ENCODE data around the gene LONRF2. TPM values are rescaled to one million over a fixed set of nuclear protein-coding genes. Genes with fewer than 3 reads are reported as not detected.

The LONRF2 gene
- total RNA-seq, 1 experiment from 2014 or later = 3.6 TPM

DNA sequence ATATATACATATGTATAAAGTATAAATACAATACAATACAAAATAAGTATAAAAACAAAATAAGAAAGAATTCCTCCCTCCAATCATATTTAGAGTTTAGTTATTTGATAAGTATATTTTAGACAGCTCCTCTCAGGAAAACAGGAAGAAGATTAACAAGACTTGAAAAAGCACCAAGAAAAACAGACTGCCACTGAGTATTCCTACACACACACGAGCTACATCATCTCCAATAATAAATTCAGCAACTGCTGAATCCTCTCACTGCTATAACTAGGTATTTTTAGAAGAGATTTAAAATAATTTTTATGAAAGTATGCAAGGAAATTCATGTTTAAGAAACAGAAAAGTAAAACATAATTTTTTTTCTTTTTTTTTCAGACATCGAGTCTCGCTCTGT is 13.0 kb downstream of the LONRF2 start:
- in situ Hi-C loops (cut with HindIII; ENCODE audit: low pct_unique_long_range_greater_than_20kb, low sequenced_read_pairs) = no loop called here
- DNase-seq (ENCODE audit: low read depth) = no peak

DNA sequence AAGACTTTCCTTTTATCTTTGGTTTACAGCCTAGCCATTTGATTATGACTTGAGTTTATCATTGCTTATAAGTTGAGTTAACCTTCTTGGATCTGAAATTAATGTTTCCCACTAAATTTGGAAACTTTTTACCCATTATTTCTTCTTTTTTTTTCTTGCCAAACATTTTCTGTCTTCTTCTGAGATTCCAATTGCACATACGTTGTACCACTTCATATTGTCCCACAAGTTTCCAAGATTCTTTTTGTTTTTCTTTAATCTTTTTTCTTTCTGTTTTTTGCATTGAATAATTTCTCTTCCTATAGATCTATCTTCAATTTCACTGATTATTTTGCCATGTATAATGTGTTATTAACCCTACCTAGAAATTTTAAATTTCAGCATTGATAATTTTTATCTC is 18.6 kb downstream of the LONRF2 start:
- no peak for DNase-seq (ENCODE audit: low read depth)
- in situ Hi-C loops (cut with HindIII; ENCODE audit: low pct_unique_long_range_greater_than_20kb, low sequenced_read_pairs) = no loop called here

DNA sequence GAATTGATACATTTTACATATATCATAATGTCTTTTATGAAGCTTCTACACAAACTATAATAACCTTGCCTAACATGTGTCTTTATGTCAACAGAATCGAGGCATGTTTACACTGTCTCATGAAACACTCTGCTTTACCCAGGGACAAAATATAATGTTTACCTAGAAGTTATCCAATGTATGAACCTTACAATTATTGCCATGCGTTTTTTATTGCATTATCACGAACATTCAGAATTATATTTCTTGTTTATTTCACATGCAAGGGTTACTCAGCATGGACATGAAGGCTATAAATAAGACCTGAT is 19.8 kb downstream of the LONRF2 start:
- in situ Hi-C loops (cut with HindIII; ENCODE audit: low pct_unique_long_range_greater_than_20kb, low sequenced_read_pairs) = no loop called here
- no peak for DNase-seq (ENCODE audit: low read depth)

DNA sequence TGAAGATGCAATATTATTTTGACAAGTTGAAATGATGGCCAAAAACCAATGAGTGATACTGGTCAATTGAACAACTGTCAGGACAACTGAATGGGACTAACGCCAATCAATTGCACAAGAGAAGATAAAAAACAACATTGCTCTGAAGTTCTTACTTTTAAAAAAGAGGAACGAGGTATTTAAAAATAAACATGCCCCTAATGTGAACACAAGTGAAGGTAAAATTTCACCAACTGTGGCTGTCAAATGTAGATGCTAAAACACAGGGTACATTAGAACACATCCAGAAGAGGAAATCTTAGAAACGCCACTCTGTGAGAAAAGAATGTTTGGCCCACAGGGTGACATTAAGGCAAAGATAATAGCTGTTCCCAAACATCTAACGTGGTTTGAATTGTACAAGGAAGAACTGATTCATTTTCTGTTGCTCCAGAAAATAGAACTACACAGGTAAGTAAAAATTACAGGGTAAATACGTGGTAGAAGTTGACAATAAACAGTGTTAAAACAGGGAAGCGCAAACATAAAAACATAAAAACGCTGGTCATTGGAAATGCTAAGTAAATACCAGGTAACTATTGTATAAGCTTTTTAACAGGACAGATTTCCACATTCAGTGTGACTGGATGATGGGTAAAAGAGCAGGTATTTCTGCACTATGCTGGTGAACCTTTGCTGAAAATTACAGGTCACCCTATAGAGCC is 20.3 kb downstream of the LONRF2 start:
- in situ Hi-C loops (cut with HindIII; ENCODE audit: low pct_unique_long_range_greater_than_20kb, low sequenced_read_pairs) = no loop called here
- DNase-seq (ENCODE audit: low read depth) = no peak

DNA sequence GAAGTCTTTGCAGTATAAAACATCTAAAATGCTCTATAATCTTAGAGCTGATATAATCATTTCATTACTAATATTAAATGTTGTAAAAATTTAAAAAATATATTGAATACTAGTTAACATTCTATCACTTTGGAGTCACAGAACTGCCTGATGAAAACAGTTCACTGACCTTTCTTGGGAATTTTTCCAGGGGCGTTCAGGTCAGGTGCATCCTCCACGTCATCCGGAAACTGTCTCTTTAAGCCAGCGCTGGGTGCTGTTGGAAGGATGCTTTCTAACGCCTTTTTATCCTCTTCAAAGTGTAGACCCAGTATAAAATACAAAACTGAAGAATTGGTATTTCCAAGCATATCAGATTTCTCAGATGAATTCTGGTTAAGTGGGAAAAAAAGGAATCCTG is 22.8 kb downstream of the LONRF2 start:
- no peak for DNase-seq (ENCODE audit: low read depth)
- in situ Hi-C loops (cut with HindIII; ENCODE audit: low pct_unique_long_range_greater_than_20kb, low sequenced_read_pairs) = no loop called here

DNA sequence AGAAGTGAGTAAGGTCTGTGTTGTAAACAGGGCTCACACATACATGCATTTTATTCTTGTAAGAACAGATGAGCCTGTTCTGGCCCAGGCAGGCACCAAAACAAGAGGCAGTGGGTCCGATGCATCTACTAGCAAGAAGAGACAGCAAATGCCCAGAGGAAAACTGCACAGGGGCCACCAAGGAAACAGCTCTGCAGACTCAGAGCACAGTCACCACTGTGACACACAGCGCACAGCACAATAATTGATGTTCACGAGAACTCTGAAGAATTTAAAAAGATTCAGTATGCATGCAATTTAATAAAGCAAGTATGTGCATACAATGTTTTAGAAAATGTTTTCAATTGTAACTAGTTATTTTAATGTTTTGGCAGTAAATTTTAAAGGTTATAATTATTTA is 24.8 kb downstream of the LONRF2 start:
- in situ Hi-C loops (cut with HindIII; ENCODE audit: low pct_unique_long_range_greater_than_20kb, low sequenced_read_pairs) = no loop called here
- no peak for DNase-seq (ENCODE audit: low read depth)

DNA sequence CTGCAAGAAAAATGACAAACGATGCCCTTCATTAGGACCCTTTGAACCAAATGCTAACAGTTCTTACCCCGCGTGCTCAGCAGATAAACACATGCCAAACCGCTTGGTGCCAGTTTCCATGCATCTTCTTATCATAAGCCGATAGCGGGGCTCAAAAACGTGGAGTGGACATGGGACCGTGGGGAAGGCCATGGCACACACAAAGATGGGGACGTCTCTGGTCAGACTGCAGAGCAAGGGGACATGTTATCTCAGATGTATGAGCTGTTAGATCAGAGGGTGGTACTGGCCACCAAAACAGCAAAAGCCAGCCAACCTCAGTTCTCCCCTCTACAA is 28.2 kb downstream of the LONRF2 start:
- no peak for DNase-seq (ENCODE audit: low read depth)
- in situ Hi-C loops (cut with HindIII; ENCODE audit: low pct_unique_long_range_greater_than_20kb, low sequenced_read_pairs) = no loop called here

DNA sequence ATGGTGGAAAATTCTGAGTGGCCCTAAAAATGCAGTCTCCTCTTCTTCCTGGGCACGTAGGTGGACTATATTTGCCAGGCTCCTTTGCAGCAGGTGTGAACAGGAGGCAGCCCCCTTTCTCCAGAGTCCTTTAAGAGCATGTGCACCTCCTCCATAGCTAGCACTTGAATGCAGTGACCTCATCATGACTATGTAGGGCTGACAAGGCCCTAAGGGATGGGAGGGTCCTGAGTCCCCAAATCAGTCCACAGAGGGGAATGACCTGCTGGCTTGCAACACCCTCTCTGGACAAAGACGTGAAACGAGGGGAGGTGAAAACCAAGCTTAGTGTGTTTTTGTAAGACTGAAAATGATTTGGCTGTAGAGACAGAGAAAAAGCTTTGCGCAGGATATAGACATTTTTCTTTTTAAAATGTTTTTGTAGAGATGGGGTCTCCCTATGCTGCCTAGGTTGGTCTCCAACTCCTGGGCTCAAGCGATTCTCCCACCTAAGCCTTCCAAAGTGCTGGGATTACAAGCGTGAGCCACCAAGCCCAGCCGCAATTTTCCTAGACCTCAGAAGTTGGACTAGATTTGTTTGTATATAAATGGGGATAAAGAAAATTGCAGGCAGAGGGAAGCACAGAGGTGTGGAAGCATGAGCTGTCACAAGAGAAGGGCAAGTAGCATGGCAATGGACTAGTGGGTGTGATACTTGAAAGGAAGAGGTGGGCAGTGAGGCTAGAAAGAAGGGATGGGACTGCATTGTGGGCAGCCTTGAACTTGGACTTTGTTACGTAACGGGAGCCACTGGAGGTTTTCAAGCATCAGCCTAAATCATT is 28.8 kb downstream of the LONRF2 start:
- in situ Hi-C loops (cut with HindIII; ENCODE audit: low pct_unique_long_range_greater_than_20kb, low sequenced_read_pairs) = no loop called here
- no peak for DNase-seq (ENCODE audit: low read depth)

DNA sequence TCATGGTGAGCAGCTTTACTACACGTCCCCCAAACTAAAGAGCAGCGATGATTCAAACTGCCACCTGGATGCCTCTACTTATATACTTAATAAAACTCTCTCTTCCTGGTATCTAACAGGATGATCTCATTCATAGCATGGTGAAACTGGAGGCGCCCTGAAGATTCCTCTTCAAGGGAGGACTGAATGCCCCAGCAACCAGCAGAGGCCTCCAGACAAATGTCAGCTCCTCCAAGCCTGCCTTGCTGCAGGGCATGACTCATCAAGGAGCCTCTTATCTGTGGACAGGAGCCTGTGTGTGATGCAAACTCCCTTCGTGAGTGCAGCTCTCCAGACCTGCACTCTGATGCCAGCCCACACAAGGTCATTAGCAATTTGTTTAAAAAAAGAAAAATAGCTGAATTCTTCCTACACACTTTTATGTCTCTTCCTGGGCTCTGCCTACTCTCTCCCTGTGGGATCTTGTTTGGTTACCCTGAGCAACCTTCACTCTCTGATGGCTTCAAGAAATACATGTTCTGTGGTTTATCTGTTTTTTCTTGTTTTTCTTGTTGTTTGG is 30.2 kb downstream of the LONRF2 start:
- DNase-seq (ENCODE audit: low read depth) = peak; percentile 99
- in situ Hi-C loops (cut with HindIII; ENCODE audit: low pct_unique_long_range_greater_than_20kb, low sequenced_read_pairs) = no loop called here

DNA sequence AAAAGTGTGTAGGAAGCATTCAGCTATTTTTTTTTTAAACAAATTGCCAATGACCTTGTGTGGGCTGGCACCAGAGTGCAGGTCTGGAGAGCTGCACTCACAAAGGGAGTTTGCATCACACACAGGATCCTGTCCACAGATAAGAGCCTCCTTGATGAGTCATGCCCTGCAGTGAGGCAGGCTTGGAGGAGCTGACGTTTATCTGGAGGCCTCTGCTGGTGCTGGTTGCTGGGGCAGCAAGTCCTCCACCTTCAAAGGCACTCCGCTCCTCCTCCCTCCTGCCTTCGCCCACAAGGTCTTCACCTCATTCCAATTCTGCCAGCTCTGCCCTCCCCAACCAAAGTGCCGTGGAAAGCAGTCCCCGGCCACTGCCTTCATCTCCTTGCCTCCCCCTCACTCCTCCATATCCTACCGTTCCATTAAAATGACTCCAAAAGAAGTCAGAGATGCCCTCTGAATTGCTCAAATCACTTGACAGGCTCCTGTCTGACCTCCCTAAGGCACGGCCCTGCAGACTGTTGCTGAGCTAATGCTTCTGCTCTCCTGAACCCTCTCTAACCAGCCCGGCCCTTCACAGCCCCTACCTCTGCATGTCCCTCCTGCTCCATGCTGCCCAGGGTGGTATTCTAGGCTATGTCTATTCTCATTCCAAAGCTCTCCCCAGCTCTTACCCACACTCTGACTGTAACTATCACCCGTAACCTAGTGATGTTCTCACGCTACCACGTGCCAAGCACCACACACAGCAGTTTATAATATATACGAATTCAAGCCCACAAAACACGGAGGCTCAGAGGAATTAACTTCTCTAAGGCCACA is 30.9 kb downstream of the LONRF2 start:
- peak; percentile 98 for DNase-seq (ENCODE audit: low read depth)
- in situ Hi-C loops (cut with HindIII; ENCODE audit: low pct_unique_long_range_greater_than_20kb, low sequenced_read_pairs) = no loop called here

DNA sequence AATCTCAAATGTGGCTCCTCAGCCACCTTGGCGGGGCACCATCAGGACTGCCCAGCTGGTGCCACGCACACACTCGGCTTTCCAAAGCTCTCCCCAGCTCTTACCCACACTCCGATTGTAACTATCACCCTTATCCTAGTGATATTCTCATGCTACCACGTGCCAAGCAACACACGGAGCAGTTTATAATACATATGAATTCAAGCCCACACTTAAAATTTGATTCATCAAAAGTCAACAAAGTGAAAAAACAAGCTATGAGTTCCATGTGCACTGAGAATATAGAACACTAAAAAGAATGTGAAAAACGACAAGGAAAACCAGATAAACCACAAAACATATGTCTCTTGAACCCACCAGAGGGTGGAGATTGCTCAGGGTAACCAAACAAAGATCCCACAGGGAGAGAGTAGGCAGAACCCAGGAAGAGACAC is 31.6 kb downstream of the LONRF2 start:
- in situ Hi-C loops (cut with HindIII; ENCODE audit: low pct_unique_long_range_greater_than_20kb, low sequenced_read_pairs) = no loop called here
- DNase-seq (ENCODE audit: low read depth) = no peak

DNA sequence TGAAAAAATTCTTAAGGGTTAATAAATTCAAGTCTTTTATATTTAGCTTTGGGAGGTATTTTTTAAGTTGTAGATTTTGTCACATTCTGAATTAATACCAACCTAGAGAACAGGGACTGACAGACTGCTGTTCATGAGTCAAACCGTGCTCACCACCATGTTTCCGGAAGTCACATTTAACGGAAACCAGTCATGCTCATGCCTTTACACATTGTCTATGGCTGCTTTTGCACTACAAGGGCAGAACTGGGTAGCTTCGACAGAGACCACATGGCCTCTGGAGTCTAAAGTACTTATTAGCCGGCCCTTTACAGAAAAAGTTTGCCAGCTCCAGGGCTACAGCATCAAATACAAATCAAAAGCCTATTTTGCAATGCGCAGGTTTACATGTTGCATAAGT is 33.3 kb downstream of the LONRF2 start:
- in situ Hi-C loops (cut with HindIII; ENCODE audit: low pct_unique_long_range_greater_than_20kb, low sequenced_read_pairs) = no loop called here
- DNase-seq (ENCODE audit: low read depth) = no peak

DNA sequence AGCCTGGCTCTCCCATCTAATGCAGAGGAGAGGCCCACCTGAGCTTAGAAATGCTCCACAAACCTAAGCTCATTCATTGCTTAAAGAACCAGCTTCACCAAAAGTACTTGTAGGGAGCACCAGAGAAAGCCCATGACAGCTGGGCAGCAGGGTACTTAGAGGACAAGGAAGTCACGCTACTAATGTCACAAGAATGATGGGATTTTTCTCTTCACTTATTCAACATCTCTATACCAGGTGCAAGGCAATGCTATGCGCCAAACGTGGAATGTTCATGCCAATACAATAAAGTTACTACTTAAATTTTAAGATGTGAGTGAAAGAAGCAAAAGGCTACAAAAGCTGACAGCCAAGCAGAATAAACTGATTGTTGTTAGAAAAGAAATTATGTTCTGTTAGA is 36.0 kb downstream of the LONRF2 start:
- DNase-seq (ENCODE audit: low read depth) = no peak
- in situ Hi-C loops (cut with HindIII; ENCODE audit: low pct_unique_long_range_greater_than_20kb, low sequenced_read_pairs) = no loop called here

DNA sequence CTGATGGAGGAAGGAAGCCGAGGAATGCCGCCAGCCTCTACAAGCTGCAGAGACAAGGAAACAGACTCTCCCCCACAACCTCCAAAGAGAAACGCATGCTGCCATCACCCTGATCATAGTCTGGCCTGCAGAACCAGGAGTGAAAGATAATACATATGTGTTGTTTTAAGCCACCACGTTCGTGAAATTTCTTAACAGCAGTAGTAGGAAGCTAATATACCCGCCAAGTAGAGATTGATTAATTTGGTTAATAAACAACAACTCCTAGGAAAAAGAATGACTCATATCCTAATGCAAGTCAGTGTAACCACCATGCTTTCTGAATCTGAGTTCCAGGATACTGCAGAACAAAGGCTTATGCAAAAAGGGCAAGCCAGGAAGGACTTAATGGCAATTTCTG is 36.6 kb downstream of the LONRF2 start:
- in situ Hi-C loops (cut with HindIII; ENCODE audit: low pct_unique_long_range_greater_than_20kb, low sequenced_read_pairs) = no loop called here
- DNase-seq (ENCODE audit: low read depth) = peak; percentile 89

DNA sequence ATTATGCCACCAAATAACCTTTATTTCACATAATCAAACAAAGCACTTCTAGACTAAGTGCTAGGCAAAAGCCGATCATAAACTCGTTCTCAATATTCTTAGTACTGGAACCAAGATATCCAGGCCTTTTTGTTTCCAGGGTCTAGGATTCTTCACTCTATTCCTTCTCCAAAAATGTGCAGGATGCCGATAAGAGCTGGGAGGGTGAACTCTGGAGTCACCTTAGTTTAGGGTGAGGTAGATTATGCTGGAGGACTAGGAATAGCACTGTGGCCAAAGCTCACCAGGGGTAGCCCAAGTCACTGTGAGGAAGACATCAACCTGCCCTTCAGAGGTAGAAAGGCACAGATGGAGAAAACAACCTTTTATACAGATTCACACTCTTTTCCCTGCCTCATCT is 37.3 kb downstream of the LONRF2 start:
- DNase-seq (ENCODE audit: low read depth) = no peak
- in situ Hi-C loops (cut with HindIII; ENCODE audit: low pct_unique_long_range_greater_than_20kb, low sequenced_read_pairs) = no loop called here

DNA sequence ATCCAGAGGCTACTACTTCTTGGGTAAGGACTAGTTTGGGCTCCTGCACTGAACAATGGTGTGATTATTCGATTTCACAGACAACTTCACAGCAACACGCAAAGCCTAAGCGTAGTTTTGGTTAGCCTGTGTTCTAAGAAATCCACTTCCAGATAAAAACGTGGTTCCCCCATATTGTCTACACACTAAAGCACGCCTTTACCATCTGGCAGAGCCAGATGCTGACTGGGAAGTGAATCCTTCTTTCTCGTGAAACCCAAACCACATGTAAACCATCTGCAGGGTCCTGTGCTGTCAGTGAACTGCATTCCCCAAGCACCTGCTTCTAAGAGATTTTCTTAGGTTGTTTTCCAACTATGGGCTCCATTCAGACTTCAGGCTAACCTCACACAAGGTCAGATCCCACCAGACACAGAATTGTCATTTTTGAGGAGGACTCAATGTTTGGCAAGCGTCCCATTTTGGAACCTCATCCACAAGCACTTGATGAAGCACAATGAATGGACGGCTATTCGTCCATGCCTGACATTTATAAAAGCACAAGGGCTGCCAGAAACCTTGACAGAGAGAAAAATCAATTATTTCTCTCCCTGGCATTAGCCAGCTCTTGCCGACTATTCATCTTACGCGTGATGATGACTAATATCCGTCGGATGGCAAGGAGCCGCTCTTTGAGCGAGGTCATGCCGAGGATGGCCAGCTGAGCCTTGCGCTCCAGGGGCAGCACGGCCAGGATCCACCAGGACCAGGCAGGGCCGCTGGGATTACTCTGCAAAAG is 38.4 kb downstream of the LONRF2 start:
- DNase-seq (ENCODE audit: low read depth) = peak; percentile 81
- in situ Hi-C loops (cut with HindIII; ENCODE audit: low pct_unique_long_range_greater_than_20kb, low sequenced_read_pairs) = no loop called here

DNA sequence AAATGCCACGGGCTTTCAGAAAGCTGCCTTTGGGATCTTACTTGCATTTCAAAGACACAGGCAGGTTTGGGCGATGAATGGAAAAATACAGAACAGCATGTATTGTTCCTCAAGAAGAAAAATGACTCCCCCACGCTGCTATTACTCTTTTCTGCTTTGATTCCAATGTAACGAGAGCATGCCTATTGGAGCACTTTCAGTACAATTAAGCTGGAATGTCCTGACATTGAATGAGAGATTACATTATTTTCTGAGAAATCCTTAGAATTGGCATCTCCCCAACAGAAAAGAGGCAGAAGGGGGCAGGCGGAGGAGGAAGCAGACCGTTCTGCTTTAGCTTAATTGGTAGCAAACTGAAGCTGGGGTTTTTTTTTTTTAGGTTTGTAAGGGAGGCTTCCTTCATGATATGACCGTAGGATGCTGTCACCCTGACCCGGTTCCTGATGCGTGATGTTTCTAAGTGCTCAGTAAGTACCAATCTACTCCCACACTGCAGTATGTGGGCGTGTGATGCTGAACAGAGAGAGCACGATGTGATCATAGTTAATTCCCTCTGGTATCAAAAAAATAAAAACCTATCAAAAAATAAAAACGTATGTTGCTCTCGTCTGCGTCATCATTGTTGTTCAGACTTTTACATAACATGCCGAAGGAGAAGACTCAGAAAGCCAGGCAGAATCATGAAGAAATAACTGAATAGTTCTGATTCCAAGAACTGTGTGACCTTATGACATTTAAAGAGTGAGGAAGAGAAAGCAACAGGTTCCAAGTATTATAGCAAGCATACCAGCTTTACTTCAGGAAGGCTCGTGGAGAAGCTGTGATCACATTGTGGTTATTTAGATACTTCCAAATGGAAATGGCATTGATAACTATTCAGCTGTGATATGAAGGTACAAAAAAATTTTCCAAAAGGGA is 40.5 kb downstream of the LONRF2 start:
- no peak for DNase-seq (ENCODE audit: low read depth)
- in situ Hi-C loops (cut with HindIII; ENCODE audit: low pct_unique_long_range_greater_than_20kb, low sequenced_read_pairs) = no loop called here

All from Caki2 (cell line).